Prostate gland (tissue), 2 donors: Measurements from ENCODE around the gene PDSS2. TPM values are rescaled to one million over a fixed set of nuclear protein-coding genes. Genes with fewer than 3 reads are reported as not detected.
"Not testable (repeated sequence)": the region's sequence is repeated elsewhere in the genome, so short reads cannot be mapped to it uniquely, and the experiment has no call there.

Experiments used
- DNase-seq: peaks from one replicate; pipeline ENCODE4 v3.0.0-alpha.2; 2019; ENCODE audit warnings: low spot score
- H3K27ac ChIP-seq, 2 donors: fragments of 200-600 bp; sonication (generic); 2 replicates each; pipeline ENCODE4 v1.5.1; 2017 to 2019
- H3K27me3 ChIP-seq: fragments of 200-600 bp; sonication (generic); replicated peaks from 2 replicates; pipeline ENCODE4 v1.5.1; 2019; ENCODE audit not compliant: insufficient read depth
- H3K36me3 ChIP-seq, 2 donors: fragments of 200-600 bp; sonication (generic); 1 replicate in 1 of 2; 2 replicates in 1 of 2; pipeline versions ENCODE4 v1.5.1 to v1.8.1; 2017 to 2019
- H3K4me1 ChIP-seq: fragments of 200-600 bp; sonication (generic); replicated peaks from 2 replicates; pipeline ENCODE4 v1.5.1; 2019
- H3K4me3 ChIP-seq, 2 donors: fragments of 200-600 bp; sonication (generic); 2 replicates each; pipeline ENCODE4 v1.5.1; 2017 to 2019
- H3K9me3 ChIP-seq: fragments of 200-600 bp; sonication (generic); 2 replicates; pipeline ENCODE4 v1.5.1; 2017
- CTCF ChIP-seq, 4 experiments: fragments of 200-600 bp in 2 of 4; fragments of 450-650 bp in 2 of 4; sonication (generic) in 2 of 4; IDR thresholded peaks; 1 replicate in 3 of 4; 2 replicates in 1 of 4; pipeline ENCODE4 v1.5.1; 2016 to 2019; ENCODE audit warnings: antibody characterized with exemption in 4 of 4, mild to moderate bottlenecking in 2 of 4, moderate library complexity in 2 of 4
- POLR2A ChIP-seq: fragments of 450-650 bp; IDR thresholded peaks from one replicate; pipeline ENCODE4 v1.6.1; 2016; ENCODE audit warnings: antibody characterized with exemption, mild to moderate bottlenecking
- POLR2AphosphoS5 ChIP-seq: sonication (generic); formaldehyde crosslinking; IDR thresholded peaks from one replicate; pipeline ENCODE4 v1.6.1; 2017; ENCODE audit warnings: antibody characterized with exemption
- WGBS: methylation state at CpG from one replicate; pipeline ENCODE4 v1.1.5; 2018; 5-methylcytosine and 5-hydroxymethylcytosine counted together
- intact Hi-C: fragments of 100-400 bp; cut with DNase I; formaldehyde crosslinking; loops from one replicate; pipeline ENCODE4 v1.14.2; 2022
- total RNA-seq, 2 donors: library from RNA; depleted of rRNA; stranded (reverse); fragments of >200 nt; gene quantifications; one replicate each; pipeline ENCODE4 v1.1.0, GENCODE V29; 2016

The PDSS2 gene
- total RNA-seq, 2 donors from 2014 or later = 12.7 to 35.3 TPM

GRCh38 chr6:107315114-107315513 is 144.2 kb downstream of the PDSS2 start:
- TF ChIP-seq POLR2A (no peak), CTCF (IDR thresholded peaks at IDR 0.05) (no peak), POLR2AphosphoS5 (no peak)
- DNase-seq = no peak
- no peaks in the 10 kb centered on the region for H3K9me3 ChIP-seq
- peaks cover 6% of the 10 kb centered on the region for H3K4me1 ChIP-seq
- H3K27ac ChIP-seq = no peak overlapping the region
- intact Hi-C loops = loop anchor here (5.0 to 10.0 kb wide), 2 partner anchors 70 to 387 kb away; no protein-coding TSS in a partner anchor
- no peaks in the 10 kb centered on the region for H3K27me3 ChIP-seq
- H3K36me3 ChIP-seq = no peaks in the 10 kb centered on the region
- H3K4me3 ChIP-seq = no peak overlapping the region

GRCh38 chr6:107314531-107314939 is 144.8 kb downstream of the PDSS2 start:
- Histone ChIP-seq H3K27me3 (no peaks in the 10 kb centered on the region), H3K27ac (no peak overlapping the region), H3K4me3 (no peak overlapping the region), H3K4me1 (peaks cover 3% of the 10 kb centered on the region), H3K9me3 (no peaks in the 10 kb centered on the region), H3K36me3 (no peaks in the 10 kb centered on the region)
- no peak for DNase-seq
- intact Hi-C loops = loop anchor here (10.0 kb wide), 1 partner anchor 70 kb away; no protein-coding TSS in a partner anchor
- WGBS = 23% methylated on average over 3 of the region's 3 CpGs
- TF ChIP-seq POLR2AphosphoS5 (no peak), CTCF (IDR thresholded peaks at IDR 0.05) (no peak), POLR2A (no peak)

- Histone ChIP-seq H3K4me1 (peaks cover 3% of the 10 kb centered on the region), H3K9me3 (no peaks in the 10 kb centered on the region), H3K27me3 (no peaks in the 10 kb centered on the region), H3K27ac (no peak overlapping the region), H3K4me3 (no peak overlapping the region), H3K36me3 (no peaks in the 10 kb centered on the region)
- TF ChIP-seq POLR2A (no peak), POLR2AphosphoS5 (no peak)
- intact Hi-C loops = loop anchor here (10.0 kb wide), 1 partner anchor 69 kb away; no protein-coding TSS in a partner anchor
- no peak for DNase-seq
- 94% methylated on average over 3 of the region's 3 CpGs for WGBS
Observed at GRCh38 chr6:107313776-107314175, 145.6 kb downstream of the PDSS2 start.

GRCh38 chr6:107310362-107310761 is 149.0 kb downstream of the PDSS2 start:
- Histone ChIP-seq H3K27me3 (no peaks in the 10 kb centered on the region), H3K9me3 (no peaks in the 10 kb centered on the region), H3K4me1 (no peaks in the 10 kb centered on the region), H3K27ac (no peak overlapping the region), H3K4me3 (no peak overlapping the region), H3K36me3 (no peaks in the 10 kb centered on the region)
- WGBS = 98% methylated on average over 3 of the region's 3 CpGs
- no peak for TF ChIP-seq POLR2A
- TF ChIP-seq CTCF (IDR thresholded peaks at IDR 0.05) = no peak
- TF ChIP-seq POLR2AphosphoS5 = no peak
- intact Hi-C loops = loop anchor here (10.0 kb wide), 1 partner anchor 66 kb away; no protein-coding TSS in a partner anchor
- DNase-seq = no peak

GRCh38 chr6:107308677-107309076 is 150.7 kb downstream of the PDSS2 start:
- intact Hi-C loops = no loop called here
- Histone ChIP-seq H3K4me3 (no peak overlapping the region), H3K9me3 (no peaks in the 10 kb centered on the region), H3K4me1 (no peaks in the 10 kb centered on the region), H3K27ac (no peak overlapping the region), H3K27me3 (no peaks in the 10 kb centered on the region), H3K36me3 (no peaks in the 10 kb centered on the region)
- no peak for TF ChIP-seq POLR2A
- TF ChIP-seq CTCF (IDR thresholded peaks at IDR 0.05) = no peak
- TF ChIP-seq POLR2AphosphoS5 = no peak
- 86% methylated on average over 3 of the region's 3 CpGs for whole genome bisulfite sequencing
- no peak for DNase-seq

GRCh38 chr6:107305994-107306393 is 153.4 kb downstream of the PDSS2 start:
- not testable (repeated sequence) for H3K4me3 ChIP-seq
- 90% methylated on average over 3 of the region's 3 CpGs for WGBS

More at GRCh38 chr6:107305994-107306393, 153.4 kb downstream of the PDSS2 start:
- H3K4me1 ChIP-seq, intact Hi-C loops, H3K36me3 ChIP-seq, H3K27ac ChIP-seq, DNase-seq, H3K9me3 ChIP-seq, H3K27me3 ChIP-seq: not testable (repeated sequence)
